ENCODE measurements around the gene MKKS.
A peak's percentile ranks its signal among the peaks of the same experiment; 100 is the strongest.

Gene MKKS

DNA sequence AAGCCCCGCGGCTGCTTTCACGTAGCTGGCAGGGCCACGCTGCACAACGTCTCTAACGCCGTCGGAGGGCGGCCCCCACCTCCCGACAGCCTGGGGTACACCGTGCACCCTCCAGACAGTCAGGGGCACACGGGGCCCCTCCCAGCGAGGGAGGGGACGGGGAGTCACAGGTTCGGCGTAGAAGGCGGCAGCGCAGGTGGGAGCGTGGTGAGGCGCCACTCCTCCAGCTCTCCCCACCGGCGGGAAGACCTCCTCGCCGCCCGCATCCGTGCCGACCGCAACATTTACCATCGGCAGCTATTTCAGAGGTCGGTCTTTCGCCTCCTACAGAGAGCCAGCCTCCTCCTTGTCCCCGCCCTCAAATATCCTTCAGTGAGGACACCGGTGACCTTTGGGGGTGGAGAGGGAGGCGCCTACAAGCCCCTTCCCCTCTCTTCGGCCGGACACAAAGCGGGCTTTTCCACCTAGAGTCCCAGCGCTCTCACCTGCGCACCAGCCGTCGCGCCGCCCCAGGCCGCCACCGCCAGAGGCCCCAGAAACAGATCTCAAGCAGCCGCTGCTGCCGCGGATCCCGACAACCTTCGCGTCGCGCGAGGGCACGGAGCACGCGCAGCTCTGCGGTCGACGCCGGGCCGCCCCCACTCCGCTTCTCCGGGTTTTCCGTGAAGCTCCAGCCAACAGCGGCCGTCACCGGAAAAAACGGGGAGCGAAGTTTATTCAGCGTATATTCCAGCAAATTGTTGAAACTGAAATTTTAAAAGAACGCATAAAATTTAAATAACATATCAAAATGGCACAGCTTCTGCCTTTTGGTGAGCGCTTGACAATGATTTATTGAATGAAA lies at the start of gene MKKS:
MKKS (minus strand) TSS at position 600 of the 844 bp plus-strand sequence. CDS start 20,708 bp downstream, outside the sequence.
- peak within 1 kb of the TSS; percentile 80 for H3K4me3 ChIP-seq (ENCODE audit: low read length)
- DNase-seq (ENCODE audit: low read depth), result peak; percentile 95
- TF ChIP-seq, protein P1, sequence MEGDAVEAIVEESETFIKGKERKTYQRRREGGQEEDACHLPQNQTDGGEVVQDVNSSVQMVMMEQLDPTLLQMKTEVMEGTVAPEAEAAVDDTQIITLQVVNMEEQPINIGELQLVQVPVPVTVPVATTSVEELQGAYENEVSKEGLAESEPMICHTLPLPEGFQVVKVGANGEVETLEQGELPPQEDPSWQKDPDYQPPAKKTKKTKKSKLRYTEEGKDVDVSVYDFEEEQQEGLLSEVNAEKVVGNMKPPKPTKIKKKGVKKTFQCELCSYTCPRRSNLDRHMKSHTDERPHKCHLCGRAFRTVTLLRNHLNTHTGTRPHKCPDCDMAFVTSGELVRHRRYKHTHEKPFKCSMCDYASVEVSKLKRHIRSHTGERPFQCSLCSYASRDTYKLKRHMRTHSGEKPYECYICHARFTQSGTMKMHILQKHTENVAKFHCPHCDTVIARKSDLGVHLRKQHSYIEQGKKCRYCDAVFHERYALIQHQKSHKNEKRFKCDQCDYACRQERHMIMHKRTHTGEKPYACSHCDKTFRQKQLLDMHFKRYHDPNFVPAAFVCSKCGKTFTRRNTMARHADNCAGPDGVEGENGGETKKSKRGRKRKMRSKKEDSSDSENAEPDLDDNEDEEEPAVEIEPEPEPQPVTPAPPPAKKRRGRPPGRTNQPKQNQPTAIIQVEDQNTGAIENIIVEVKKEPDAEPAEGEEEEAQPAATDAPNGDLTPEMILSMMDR (IDR thresholded peaks at IDR 0.05; ENCODE audit: insufficient read depth, low read depth, low read length, missing control alignments), result no peak

DNA sequence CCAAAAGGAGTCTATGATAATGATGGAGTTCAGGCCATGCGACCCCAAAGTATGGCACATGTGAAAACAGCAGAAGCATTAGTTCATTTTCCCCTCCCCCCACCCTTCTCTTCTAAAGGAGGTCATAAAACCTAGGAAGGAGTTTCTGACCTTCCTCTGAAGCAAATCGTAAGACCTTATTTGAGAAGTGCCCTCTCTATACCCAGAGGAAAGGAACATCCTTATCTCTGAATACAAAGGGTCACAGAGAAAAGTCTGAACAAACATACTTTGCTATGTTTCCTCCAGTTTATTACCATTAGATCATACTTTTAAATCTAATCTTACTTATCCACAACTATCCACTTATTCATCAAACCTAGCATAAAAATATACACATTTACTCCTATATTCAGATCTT lies 49.7 kb upstream of the MKKS start:
- TF ChIP-seq, protein P1 (IDR thresholded peaks at IDR 0.05; ENCODE audit: insufficient read depth, low read depth, low read length, missing control alignments), result no peak
- no peak for DNase-seq (ENCODE audit: low read depth)
- no peak overlapping the region for H3K4me3 ChIP-seq (ENCODE audit: low read length)

DNA sequence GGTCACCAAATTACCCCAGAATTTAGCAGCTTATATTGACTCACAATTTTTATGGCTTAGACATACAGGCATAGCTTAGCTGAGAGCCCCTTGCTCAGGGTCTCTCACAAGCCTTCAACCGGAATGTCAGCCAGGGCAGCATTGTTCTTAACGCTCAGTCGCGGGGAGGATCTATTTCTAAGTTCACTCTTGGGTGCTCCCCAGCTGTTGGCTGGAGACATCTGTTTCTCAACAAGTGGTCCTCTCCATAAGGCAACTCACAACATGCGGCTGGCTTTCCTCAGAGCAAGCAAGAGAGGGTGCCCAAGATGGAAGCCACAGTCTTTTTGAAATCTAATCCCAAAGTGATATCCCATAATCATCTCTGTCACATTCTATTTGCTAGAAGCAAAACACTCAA lies 47.7 kb upstream of the MKKS start:
- H3K4me3 ChIP-seq (ENCODE audit: low read length), result no peak overlapping the region
- DNase-seq (ENCODE audit: low read depth), result no peak
- TF ChIP-seq, protein P1 (IDR thresholded peaks at IDR 0.05; ENCODE audit: insufficient read depth, low read depth, low read length, missing control alignments), result no peak

DNA sequence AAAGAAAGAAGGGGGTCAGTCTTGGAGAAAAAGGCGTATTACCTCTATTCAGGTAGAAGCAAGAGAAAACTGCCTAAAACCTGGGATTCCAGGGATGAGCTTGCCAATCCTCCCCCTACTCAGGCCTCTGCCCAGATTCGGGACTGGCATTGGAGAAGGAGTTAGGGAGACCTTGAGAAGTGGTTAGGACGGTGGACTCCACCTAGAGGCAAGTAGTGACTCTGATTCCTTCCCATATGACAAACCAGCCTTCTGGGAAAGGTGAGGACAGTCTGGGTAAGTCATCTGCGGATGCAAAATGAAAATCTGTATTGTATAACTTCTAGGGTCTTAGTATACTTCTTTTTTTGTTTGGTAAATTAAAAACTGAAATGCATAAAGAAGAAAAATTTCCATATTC lies 44.9 kb upstream of the MKKS start:
- no peak for DNase-seq (ENCODE audit: low read depth)
- H3K4me3 ChIP-seq (ENCODE audit: low read length), result no peak overlapping the region
- TF ChIP-seq, protein P1 (IDR thresholded peaks at IDR 0.05; ENCODE audit: insufficient read depth, low read depth, low read length, missing control alignments), result no peak

DNA sequence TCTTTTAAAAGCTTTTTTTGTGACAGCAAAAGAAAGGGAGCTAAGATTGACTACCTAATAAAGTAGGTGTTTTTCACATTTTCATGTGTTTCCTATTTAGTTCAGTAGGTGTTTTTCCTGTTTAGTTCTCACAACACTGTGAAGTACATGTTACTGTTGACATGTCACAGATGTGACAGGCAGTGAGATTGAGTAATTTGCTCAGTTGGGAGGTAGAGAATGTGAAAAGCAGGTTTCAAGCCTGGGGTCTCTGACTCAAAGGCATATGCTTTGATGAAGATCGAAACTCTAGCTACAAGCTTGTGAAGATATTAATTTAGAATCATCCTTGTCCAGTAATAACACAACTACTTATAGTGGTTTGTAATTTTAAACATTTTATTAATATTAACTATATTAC lies 44.2 kb upstream of the MKKS start:
- TF ChIP-seq, protein P1 (IDR thresholded peaks at IDR 0.05; ENCODE audit: insufficient read depth, low read depth, low read length, missing control alignments), result no peak
- no peak for DNase-seq (ENCODE audit: low read depth)
- no peak overlapping the region for H3K4me3 ChIP-seq (ENCODE audit: low read length)

DNA sequence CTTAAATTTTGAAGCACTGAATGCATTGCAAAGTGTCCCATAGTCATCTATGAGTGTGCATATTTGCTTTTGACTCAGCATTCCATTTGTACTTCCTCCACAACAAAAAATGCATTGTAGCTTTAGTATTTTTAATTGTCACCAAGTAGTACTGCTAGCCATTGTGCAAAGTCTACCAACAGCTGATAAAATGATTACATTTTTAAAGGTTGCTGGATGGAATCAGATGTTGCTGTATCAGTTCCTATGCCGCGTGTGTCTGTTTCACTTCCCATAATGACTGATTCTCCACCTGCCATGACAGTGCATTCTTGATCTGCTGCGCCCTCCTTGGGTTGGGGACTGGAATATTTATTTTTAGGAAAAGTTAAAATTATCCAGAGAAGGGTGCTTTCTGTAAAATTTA lies 42.3 kb upstream of the MKKS start:
- TF ChIP-seq, protein P1 (IDR thresholded peaks at IDR 0.05; ENCODE audit: insufficient read depth, low read depth, low read length, missing control alignments), result no peak
- H3K4me3 ChIP-seq (ENCODE audit: low read length), result no peak overlapping the region
- DNase-seq (ENCODE audit: low read depth), result no peak

DNA sequence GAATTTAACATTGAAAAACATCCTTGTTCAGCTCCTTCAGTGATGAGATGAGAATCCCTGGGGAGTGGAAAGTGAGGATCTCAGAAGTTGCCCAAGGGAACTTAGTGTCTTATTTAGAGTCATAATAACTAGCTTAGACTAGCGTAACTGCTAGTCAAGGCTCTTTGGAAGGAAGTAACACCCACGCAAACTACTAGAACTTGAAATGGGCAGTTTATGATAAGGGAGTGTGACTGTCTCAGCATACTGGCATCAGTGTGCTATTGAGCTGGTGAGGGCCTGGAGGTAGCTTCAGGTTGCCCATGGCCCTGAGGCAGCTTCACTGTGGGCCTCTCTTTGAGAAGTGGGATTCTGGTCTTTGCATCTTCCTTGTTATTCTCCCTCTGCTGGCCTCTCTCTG lies 41.2 kb upstream of the MKKS start:
- H3K4me3 ChIP-seq (ENCODE audit: low read length), result no peak overlapping the region
- DNase-seq (ENCODE audit: low read depth), result no peak
- TF ChIP-seq, protein P1 (IDR thresholded peaks at IDR 0.05; ENCODE audit: insufficient read depth, low read depth, low read length, missing control alignments), result no peak
